A673 (cell line): ENCODE results near the gene MYH3.

Experiments used
- EZH2 ChIP-seq: fragments of 200-600 bp; sonication (generic); IDR thresholded peaks from 2 replicates; pipeline ENCODE4 v1.6.1; 2017; ENCODE audit warnings: borderline replicate concordance, low read depth, mild to moderate bottlenecking, mixed read lengths, antibody characterized with exemption, low read length; ENCODE audit not compliant: poor library complexity, severe bottlenecking
- TF ChIP-seq, protein P1 (sequence below): fragments of 300-800, 200-600 bp; sonication (generic); conservative IDR thresholded peaks from 2 replicates; pipeline ENCODE4 v1.5.1; 2017; ENCODE audit warnings: low read depth, mild to moderate bottlenecking, antibody characterized with exemption, low read length, moderate library complexity, mixed read lengths

DNA sequence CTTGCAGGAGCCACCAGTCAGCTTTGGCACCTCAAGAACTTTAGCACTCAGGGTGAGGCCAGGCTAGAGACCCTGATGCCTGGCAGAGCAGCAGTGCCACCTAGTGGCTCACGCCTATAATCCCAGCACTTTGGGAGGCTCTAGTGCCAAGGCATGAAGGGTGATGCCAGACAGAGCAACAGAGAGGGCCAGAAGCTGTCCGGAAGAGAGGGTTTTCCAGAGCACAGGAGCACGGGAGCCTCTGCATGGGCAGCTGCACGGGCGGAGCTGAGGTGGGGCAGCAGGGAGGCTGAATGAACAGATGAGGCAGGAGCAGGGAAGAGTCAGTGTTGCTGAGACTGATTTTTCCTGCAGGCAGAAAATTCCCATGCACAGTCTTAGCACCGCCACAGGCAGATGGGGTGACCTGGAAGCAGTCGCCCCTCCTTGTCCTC, 38.9 kb downstream of the MYH3 start:
- TF ChIP-seq, protein P1, sequence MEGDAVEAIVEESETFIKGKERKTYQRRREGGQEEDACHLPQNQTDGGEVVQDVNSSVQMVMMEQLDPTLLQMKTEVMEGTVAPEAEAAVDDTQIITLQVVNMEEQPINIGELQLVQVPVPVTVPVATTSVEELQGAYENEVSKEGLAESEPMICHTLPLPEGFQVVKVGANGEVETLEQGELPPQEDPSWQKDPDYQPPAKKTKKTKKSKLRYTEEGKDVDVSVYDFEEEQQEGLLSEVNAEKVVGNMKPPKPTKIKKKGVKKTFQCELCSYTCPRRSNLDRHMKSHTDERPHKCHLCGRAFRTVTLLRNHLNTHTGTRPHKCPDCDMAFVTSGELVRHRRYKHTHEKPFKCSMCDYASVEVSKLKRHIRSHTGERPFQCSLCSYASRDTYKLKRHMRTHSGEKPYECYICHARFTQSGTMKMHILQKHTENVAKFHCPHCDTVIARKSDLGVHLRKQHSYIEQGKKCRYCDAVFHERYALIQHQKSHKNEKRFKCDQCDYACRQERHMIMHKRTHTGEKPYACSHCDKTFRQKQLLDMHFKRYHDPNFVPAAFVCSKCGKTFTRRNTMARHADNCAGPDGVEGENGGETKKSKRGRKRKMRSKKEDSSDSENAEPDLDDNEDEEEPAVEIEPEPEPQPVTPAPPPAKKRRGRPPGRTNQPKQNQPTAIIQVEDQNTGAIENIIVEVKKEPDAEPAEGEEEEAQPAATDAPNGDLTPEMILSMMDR = peak; percentile 93
- no peak for TF ChIP-seq EZH2
